ENCODE results near the gene PTPN5. TPM values are rescaled to one million over a fixed set of nuclear protein-coding genes. Genes with fewer than 3 reads are reported as not detected.

The PTPN5 gene
- total RNA-seq, 1 donor, result not detected

- no peak for TF ChIP-seq CTCF (IDR thresholded peaks at IDR 0.05; ENCODE audit: extremely low read depth, low read depth, low read length)
- H3K79me2 ChIP-seq (ENCODE audit: insufficient read depth, low read length), result no peaks in the 10 kb centered on the region
- no peaks in the 10 kb centered on the region for H3K36me3 ChIP-seq (ENCODE audit: insufficient read depth, low read length)
- no peaks in the 10 kb centered on the region for H3K9me3 ChIP-seq (ENCODE audit: low read depth, low read length)
- no peak overlapping the region for H3K4me2 ChIP-seq (ENCODE audit: insufficient read depth, low read length)
- H3K27ac ChIP-seq (ENCODE audit: low read depth, low read length), result no peak overlapping the region
- no peak overlapping the region for H3K4me3 ChIP-seq (ENCODE audit: insufficient read depth, low read length)
- no peak overlapping the region for H2AFZ ChIP-seq (ENCODE audit: low read length)
- DNase-seq (ENCODE audit: insufficient read length, low spot score, missing footprints), result no peak
- no peaks in the 10 kb centered on the region for H3K4me1 ChIP-seq (ENCODE audit: insufficient read depth, low read length)
- no peaks in the 10 kb centered on the region for H4K20me1 ChIP-seq (ENCODE audit: insufficient read depth, low read length)
- peaks cover 10% of the 10 kb centered on the region for H3K27me3 ChIP-seq (ENCODE audit: insufficient read depth, low read length)
Measured at GRCh38 chr11:18773681-18774080, 17.9 kb downstream of the PTPN5 start.

GRCh38 chr11:18773104-18773503 lies 18.5 kb downstream of the PTPN5 start:
- H3K9me3 ChIP-seq (ENCODE audit: low read depth, low read length), result no peaks in the 10 kb centered on the region
- H3K27me3 ChIP-seq (ENCODE audit: insufficient read depth, low read length), result peaks cover 10% of the 10 kb centered on the region
- no peak for DNase-seq (ENCODE audit: insufficient read length, low spot score, missing footprints)
- no peak overlapping the region for H3K4me3 ChIP-seq (ENCODE audit: insufficient read depth, low read length)
- H3K27ac ChIP-seq (ENCODE audit: low read depth, low read length), result no peak overlapping the region
- H2AFZ ChIP-seq (ENCODE audit: low read length), result no peak overlapping the region
- H4K20me1 ChIP-seq (ENCODE audit: insufficient read depth, low read length), result no peaks in the 10 kb centered on the region
- no peaks in the 10 kb centered on the region for H3K4me1 ChIP-seq (ENCODE audit: insufficient read depth, low read length)
- no peaks in the 10 kb centered on the region for H3K79me2 ChIP-seq (ENCODE audit: insufficient read depth, low read length)
- H3K4me2 ChIP-seq (ENCODE audit: insufficient read depth, low read length), result no peak overlapping the region
- no peak for TF ChIP-seq CTCF (IDR thresholded peaks at IDR 0.05; ENCODE audit: extremely low read depth, low read depth, low read length)
- no peaks in the 10 kb centered on the region for H3K36me3 ChIP-seq (ENCODE audit: insufficient read depth, low read length)

GRCh38 chr11:18772211-18772610 lies 19.4 kb downstream of the PTPN5 start:
- Histone ChIP-seq H4K20me1 (ENCODE audit: insufficient read depth, low read length) (no peaks in the 10 kb centered on the region), H3K27ac (ENCODE audit: low read depth, low read length) (no peak overlapping the region), H3K4me2 (ENCODE audit: insufficient read depth, low read length) (no peak overlapping the region), H3K4me3 (ENCODE audit: insufficient read depth, low read length) (no peak overlapping the region), H3K9me3 (ENCODE audit: low read depth, low read length) (no peaks in the 10 kb centered on the region), H3K79me2 (ENCODE audit: insufficient read depth, low read length) (no peaks in the 10 kb centered on the region), H3K27me3 (ENCODE audit: insufficient read depth, low read length) (peaks cover 10% of the 10 kb centered on the region), H3K36me3 (ENCODE audit: insufficient read depth, low read length) (no peaks in the 10 kb centered on the region), H3K4me1 (ENCODE audit: insufficient read depth, low read length) (no peaks in the 10 kb centered on the region), H2AFZ (ENCODE audit: low read length) (no peak overlapping the region)
- DNase-seq (ENCODE audit: insufficient read length, low spot score, missing footprints), result no peak
- TF ChIP-seq CTCF (IDR thresholded peaks at IDR 0.05; ENCODE audit: extremely low read depth, low read depth, low read length), result no peak

GRCh38 chr11:18771266-18772035 lies 20.1 kb downstream of the PTPN5 start:
- no peak overlapping the region for H2AFZ ChIP-seq (ENCODE audit: low read length)
- H3K4me1 ChIP-seq (ENCODE audit: insufficient read depth, low read length), result no peaks in the 10 kb centered on the region
- no peak overlapping the region for H3K4me3 ChIP-seq (ENCODE audit: insufficient read depth, low read length)
- no peaks in the 10 kb centered on the region for H3K9me3 ChIP-seq (ENCODE audit: low read depth, low read length)
- DNase-seq (ENCODE audit: insufficient read length, low spot score, missing footprints), result no peak
- no peaks in the 10 kb centered on the region for H4K20me1 ChIP-seq (ENCODE audit: insufficient read depth, low read length)
- peaks cover 10% of the 10 kb centered on the region for H3K27me3 ChIP-seq (ENCODE audit: insufficient read depth, low read length)
- H3K4me2 ChIP-seq (ENCODE audit: insufficient read depth, low read length), result no peak overlapping the region
- H3K79me2 ChIP-seq (ENCODE audit: insufficient read depth, low read length), result no peaks in the 10 kb centered on the region
- H3K36me3 ChIP-seq (ENCODE audit: insufficient read depth, low read length), result no peaks in the 10 kb centered on the region
- no peak for TF ChIP-seq CTCF (IDR thresholded peaks at IDR 0.05; ENCODE audit: extremely low read depth, low read depth, low read length)
- no peak overlapping the region for H3K27ac ChIP-seq (ENCODE audit: low read depth, low read length)

All from osteoblast (primary cell).